Keratinocyte (primary cell): ENCODE measurements around the gene TENT4A. TPM values are rescaled to one million over a fixed set of nuclear protein-coding genes. Genes with fewer than 3 reads are reported as not detected.

Experiments
- DNase-seq: peaks from one replicate; pipeline ENCODE4 v3.0.0-alpha.2; 2011; ENCODE audit warnings: low read depth, missing footprints, low spot score
- FAIRE-seq: peaks from 2 replicates; lab custom pipeline; 2011; peaks lifted over from hg19 to GRCh38; lab: Jason Lieb, UNC
- H2AFZ ChIP-seq: 2 replicates; pipeline ENCODE4 v1.6.0; 2012; ENCODE audit warnings: low read length, control low read depth, inconsistent platforms; ENCODE audit not compliant: control insufficient read depth
- H3K27ac ChIP-seq: 2 replicates; pipeline ENCODE4 v1.5.1; 2011; ENCODE audit warnings: low read length; ENCODE audit not compliant: control insufficient read depth, insufficient read depth
- H3K27me3 ChIP-seq: 3 replicates; pipeline ENCODE4 v1.6.0; 2011; ENCODE audit warnings: low read length; ENCODE audit not compliant: control insufficient read depth, insufficient read depth; ENCODE audit errors: extremely low read depth
- H3K36me3 ChIP-seq, 2 experiments: 2 replicates in 1 of 2; 3 replicates in 1 of 2; pipeline ENCODE4 v1.5.1; 2011; ENCODE audit warnings: low read length in 2 of 2, mild to moderate bottlenecking in 1 of 2; ENCODE audit not compliant: control insufficient read depth in 2 of 2, insufficient read depth in 2 of 2; ENCODE audit errors: extremely low read depth in 1 of 2
- H3K4me1 ChIP-seq: 3 replicates; pipeline ENCODE4 v1.5.1; 2011; ENCODE audit warnings: low read length; ENCODE audit not compliant: control insufficient read depth, insufficient read depth; ENCODE audit errors: extremely low read depth
- H3K4me2 ChIP-seq: 3 replicates; pipeline ENCODE4 v1.6.0; 2011; ENCODE audit warnings: low read depth, low read length; ENCODE audit not compliant: control insufficient read depth, insufficient read depth; ENCODE audit errors: extremely low read depth
- H3K4me3 ChIP-seq, 3 experiments: fragments of 200-600 bp in 1 of 3; sonication (generic) in 1 of 3; 2 replicates in 2 of 3; 3 replicates in 1 of 3; pipeline ENCODE4 v1.5.1; 2011 to 2016; ENCODE audit warnings: low read length in 3 of 3, mild to moderate bottlenecking in 3 of 3, control low read depth in 2 of 3, inconsistent platforms in 1 of 3, low read depth in 1 of 3, mixed read lengths in 1 of 3, mixed run types in 1 of 3, moderate library complexity in 1 of 3; ENCODE audit not compliant: control insufficient read depth in 2 of 3, insufficient read depth in 2 of 3; ENCODE audit errors: extremely low read depth in 1 of 3
- H3K79me2 ChIP-seq: 2 replicates; pipeline ENCODE4 v1.6.0; 2012; ENCODE audit warnings: low read length; ENCODE audit not compliant: control insufficient read depth, insufficient read depth
- H3K9ac ChIP-seq: 3 replicates; pipeline ENCODE4 v1.6.0; 2011; ENCODE audit warnings: low read length; ENCODE audit not compliant: control insufficient read depth, insufficient read depth; ENCODE audit errors: extremely low read depth
- H3K9me1 ChIP-seq: 3 replicates; pipeline ENCODE4 v1.6.0; 2011; ENCODE audit warnings: low read length; ENCODE audit not compliant: control insufficient read depth, insufficient read depth; ENCODE audit errors: extremely low read depth
- H3K9me3 ChIP-seq: 2 replicates; pipeline ENCODE4 v1.5.1; 2012; ENCODE audit warnings: low read depth, low read length; ENCODE audit not compliant: control insufficient read depth
- H4K20me1 ChIP-seq: 3 replicates; pipeline ENCODE4 v1.6.0; 2011; ENCODE audit warnings: low read length; ENCODE audit not compliant: control insufficient read depth, insufficient read depth; ENCODE audit errors: extremely low read depth
- EZH2 ChIP-seq: IDR thresholded peaks from one replicate; pipeline ENCODE4 v1.6.1; 2012; ENCODE audit warnings: inconsistent platforms, mild to moderate bottlenecking, low read length, moderate library complexity
- dilution Hi-C: fragments of 300-500 bp; cut with MboI; formaldehyde crosslinking; loops from one replicate; pipeline ENCODE4 v1.7.0; 2020; ENCODE audit warnings: low sequenced_read_pairs; ENCODE audit not compliant: extremely low pct_ligation_motif_present
- polyA plus RNA-seq, 5 experiments: library from polyadenylated mRNA; depleted of rRNA in 3 of 5; stranded (reverse) in 3 of 5; stranded (forward) in 1 of 5; unstranded in 1 of 5; fragments of >200 nt; gene quantifications; 1 replicate in 1 of 5; 2 replicates in 3 of 5; 3 replicates in 1 of 5; pipeline versions ENCODE4 v1.2.1 to v1.2.3, GENCODE V29; 2011 to 2012; ENCODE audit warnings: missing spikeins in 2 of 5, low read depth in 1 of 5, low replicate concordance in 1 of 5
- TF ChIP-seq, protein P1 (sequence below), 3 experiments: IDR thresholded peaks in 1 of 3; conservative IDR thresholded peaks in 1 of 3; optimal IDR thresholded peaks in 1 of 3; 2 replicates in 2 of 3; 3 replicates in 1 of 3; pipeline versions ENCODE3 to v1.5.1; 2011; ENCODE audit warnings: low read length in 3 of 3, mild to moderate bottlenecking in 3 of 3, moderate library complexity in 2 of 3, control low read depth in 1 of 3, inconsistent platforms in 1 of 3; ENCODE audit not compliant: insufficient read depth in 2 of 3; ENCODE audit errors: extremely low read depth in 1 of 3

The TENT4A gene
- polyA plus RNA-seq, 1 donor (not counting 4 experiments of a cell fraction or from before 2014, with no cell fraction given), result 5.9 TPM

DNA sequence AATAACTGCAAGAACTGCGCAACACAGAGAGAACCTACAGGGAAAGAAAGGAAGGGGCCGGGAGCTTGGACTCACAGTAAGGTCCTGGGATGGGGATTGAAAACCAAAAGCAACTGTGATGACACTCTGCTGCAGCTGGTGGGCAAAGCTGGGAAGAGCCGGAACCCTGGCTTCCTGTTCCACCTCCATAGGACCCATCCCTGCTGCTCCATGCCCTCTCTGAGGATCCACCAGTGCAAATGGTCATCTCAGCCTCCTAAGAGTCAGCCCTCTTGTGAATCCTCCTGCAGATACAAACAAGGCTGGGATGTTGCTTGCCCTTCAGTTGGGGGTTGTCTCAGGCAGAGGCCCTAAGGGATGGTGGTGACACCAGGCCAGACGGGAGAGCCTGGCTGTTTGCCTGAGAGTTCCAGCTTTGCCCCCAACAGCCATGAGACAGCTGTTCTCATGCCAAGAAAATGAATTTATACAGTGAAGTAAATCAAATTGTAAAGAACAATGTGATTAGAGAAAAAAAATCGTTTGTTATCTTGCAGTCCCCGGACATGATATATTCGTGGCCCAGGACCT, 90.8 kb downstream of the TENT4A start:
- H3K4me1 ChIP-seq, result no peaks in the 10 kb centered on the region
- H3K4me2 ChIP-seq, result no peak overlapping the region
- no peak overlapping the region for H3K27ac ChIP-seq
- H3K9me1 ChIP-seq, result no peaks in the 10 kb centered on the region
- H4K20me1 ChIP-seq, result no peaks in the 10 kb centered on the region
- no peak overlapping the region for H3K9ac ChIP-seq
- DNase-seq (no peak), FAIRE-seq (no peak)
- dilution Hi-C loops, result no loop called here
- H3K79me2 ChIP-seq, result no peaks in the 10 kb centered on the region
- no peaks in the 10 kb centered on the region for H3K27me3 ChIP-seq
- no peak overlapping the region for H3K4me3 ChIP-seq
- no peak overlapping the region for H2AFZ ChIP-seq
- no peaks in the 10 kb centered on the region for H3K36me3 ChIP-seq
- TF ChIP-seq EZH2, result no peak
- TF ChIP-seq, protein P1, sequence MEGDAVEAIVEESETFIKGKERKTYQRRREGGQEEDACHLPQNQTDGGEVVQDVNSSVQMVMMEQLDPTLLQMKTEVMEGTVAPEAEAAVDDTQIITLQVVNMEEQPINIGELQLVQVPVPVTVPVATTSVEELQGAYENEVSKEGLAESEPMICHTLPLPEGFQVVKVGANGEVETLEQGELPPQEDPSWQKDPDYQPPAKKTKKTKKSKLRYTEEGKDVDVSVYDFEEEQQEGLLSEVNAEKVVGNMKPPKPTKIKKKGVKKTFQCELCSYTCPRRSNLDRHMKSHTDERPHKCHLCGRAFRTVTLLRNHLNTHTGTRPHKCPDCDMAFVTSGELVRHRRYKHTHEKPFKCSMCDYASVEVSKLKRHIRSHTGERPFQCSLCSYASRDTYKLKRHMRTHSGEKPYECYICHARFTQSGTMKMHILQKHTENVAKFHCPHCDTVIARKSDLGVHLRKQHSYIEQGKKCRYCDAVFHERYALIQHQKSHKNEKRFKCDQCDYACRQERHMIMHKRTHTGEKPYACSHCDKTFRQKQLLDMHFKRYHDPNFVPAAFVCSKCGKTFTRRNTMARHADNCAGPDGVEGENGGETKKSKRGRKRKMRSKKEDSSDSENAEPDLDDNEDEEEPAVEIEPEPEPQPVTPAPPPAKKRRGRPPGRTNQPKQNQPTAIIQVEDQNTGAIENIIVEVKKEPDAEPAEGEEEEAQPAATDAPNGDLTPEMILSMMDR (optimal IDR thresholded peaks at IDR 0.05 in 1 of 3, IDR thresholded peaks at IDR 0.05 in 1 of 3, conservative IDR thresholded peaks at IDR 0.05 in 1 of 3; ENCODE audit: extremely low read depth in 1 of 3, insufficient read depth in 2 of 3, low read length in 3 of 3), result no peak
- H3K9me3 ChIP-seq, result no peaks in the 10 kb centered on the region

DNA sequence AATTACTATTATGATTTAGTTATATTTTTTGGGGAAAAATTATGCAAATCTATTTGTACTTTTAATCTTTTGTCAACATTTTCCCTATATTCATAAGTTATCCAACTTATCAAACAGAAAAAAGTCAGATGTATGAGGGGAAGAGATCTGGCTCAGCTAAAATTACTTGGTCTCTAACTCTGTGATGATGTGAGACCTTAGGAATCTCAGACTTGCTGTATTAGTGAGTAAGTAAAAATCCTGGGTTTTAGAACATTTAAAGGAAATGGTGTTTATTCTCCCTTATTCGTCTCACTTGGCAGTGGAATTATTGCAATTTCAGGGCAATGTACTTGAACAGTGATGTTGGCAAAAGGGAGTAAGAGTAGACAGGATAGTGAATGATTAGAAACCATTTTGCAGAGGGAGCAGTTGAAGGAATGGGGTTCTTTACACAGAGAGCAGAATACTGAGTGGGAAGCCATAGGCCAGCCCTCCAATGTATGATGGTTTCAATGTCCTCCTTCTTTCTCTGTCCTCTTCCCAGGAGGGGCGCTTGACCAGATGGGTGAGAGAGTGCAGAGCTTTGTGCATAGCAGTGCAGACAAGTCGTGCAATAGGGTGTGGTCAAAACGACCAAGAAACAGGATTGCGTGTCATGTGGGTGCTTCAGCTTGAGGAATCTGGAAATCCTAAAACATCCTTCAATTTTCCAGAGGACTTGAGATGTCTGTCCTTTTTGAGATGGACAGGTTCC, 91.7 kb downstream of the TENT4A start:
- DNase-seq, result no peak
- no peaks in the 10 kb centered on the region for H3K4me1 ChIP-seq
- no peak overlapping the region for H2AFZ ChIP-seq
- no peak overlapping the region for H3K9ac ChIP-seq
- no peak overlapping the region for H3K4me3 ChIP-seq
- dilution Hi-C loops, result no loop called here
- no peak overlapping the region for H3K27ac ChIP-seq
- H3K36me3 ChIP-seq, result no peaks in the 10 kb centered on the region
- no peak overlapping the region for H3K4me2 ChIP-seq
- no peaks in the 10 kb centered on the region for H4K20me1 ChIP-seq
- FAIRE-seq, result no peak
- H3K9me3 ChIP-seq, result no peaks in the 10 kb centered on the region
- no peak for TF ChIP-seq EZH2
- TF ChIP-seq, protein P1 (optimal IDR thresholded peaks at IDR 0.05 in 1 of 3, IDR thresholded peaks at IDR 0.05 in 1 of 3, conservative IDR thresholded peaks at IDR 0.05 in 1 of 3; ENCODE audit: extremely low read depth in 1 of 3, insufficient read depth in 2 of 3, low read length in 3 of 3), result no peak
- no peaks in the 10 kb centered on the region for H3K27me3 ChIP-seq
- no peaks in the 10 kb centered on the region for H3K79me2 ChIP-seq
- no peaks in the 10 kb centered on the region for H3K9me1 ChIP-seq
